RPMI7951 (cell line): Measurements from ENCODE around the gene SCNN1B. TPM values are rescaled to one million over a fixed set of nuclear protein-coding genes. Genes with fewer than 3 reads are reported as not detected.

Source experiments
- DNase-seq: peaks from one replicate; pipeline ENCODE4 v3.0.0-alpha.2; 2012; ENCODE audit warnings: low read depth
- total RNA-seq: library from RNA; depleted of rRNA; stranded (reverse); fragments of >200 nt; shearing (Covaris generic); gene quantifications from 2 replicates; pipeline ENCODE4 v1.2.3, GENCODE V29; 2014

Gene SCNN1B
- total RNA-seq, 1 experiment from 2014 or later, result not detected

DNA sequence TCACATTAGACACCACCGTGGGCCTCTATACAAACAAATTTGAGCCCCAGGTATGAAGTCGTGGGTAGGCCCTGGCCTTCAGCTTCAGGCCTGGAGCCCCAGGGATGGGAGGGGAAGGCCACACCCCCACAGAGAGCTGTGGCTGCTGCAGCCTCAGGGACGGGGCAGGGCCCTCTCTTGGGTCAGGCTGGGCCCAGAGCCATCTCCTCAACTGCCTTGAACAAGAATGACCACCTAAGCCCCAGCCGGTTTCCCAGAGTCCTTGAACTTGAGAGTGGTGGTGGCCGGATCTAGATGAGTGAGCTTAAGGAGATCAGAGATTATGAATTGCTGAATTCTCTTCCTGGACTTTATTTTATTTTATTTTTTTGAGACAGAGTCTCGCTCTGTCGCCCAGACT lies 18.6 kb downstream of the SCNN1B start:
- DNase-seq, result no peak

DNA sequence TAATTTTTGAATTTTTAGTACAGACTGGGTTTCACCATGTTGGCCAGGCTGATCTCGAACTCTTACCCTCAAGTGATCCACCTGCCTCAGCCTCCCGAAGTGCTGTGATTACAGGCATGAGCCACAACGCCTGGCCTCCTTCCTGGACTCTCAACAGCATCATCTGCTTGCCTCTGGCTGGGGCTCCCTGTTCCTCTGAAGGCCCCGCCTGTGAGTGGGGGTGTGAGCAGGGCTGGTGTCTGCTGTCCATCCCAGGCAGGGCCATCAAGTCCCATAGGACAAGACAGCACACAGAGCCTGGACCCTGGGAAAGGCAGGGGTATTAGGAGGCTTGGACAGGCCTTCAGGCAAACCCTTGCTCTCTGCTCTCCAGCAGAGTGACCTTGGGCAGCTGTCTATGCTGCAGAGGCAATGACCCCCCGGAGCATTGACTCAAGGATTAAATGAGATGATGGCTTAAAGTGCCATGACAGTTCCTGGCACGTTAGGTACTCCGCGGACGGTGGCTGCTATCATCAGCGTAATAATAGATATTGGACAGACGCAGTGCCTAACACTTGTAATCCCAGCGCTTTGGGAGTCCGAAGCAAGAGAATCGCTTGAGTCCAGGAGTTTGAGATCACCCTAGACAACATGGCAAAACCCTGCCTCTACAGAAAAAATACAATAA lies 19.2 kb downstream of the SCNN1B start:
- DNase-seq, result no peak

DNA sequence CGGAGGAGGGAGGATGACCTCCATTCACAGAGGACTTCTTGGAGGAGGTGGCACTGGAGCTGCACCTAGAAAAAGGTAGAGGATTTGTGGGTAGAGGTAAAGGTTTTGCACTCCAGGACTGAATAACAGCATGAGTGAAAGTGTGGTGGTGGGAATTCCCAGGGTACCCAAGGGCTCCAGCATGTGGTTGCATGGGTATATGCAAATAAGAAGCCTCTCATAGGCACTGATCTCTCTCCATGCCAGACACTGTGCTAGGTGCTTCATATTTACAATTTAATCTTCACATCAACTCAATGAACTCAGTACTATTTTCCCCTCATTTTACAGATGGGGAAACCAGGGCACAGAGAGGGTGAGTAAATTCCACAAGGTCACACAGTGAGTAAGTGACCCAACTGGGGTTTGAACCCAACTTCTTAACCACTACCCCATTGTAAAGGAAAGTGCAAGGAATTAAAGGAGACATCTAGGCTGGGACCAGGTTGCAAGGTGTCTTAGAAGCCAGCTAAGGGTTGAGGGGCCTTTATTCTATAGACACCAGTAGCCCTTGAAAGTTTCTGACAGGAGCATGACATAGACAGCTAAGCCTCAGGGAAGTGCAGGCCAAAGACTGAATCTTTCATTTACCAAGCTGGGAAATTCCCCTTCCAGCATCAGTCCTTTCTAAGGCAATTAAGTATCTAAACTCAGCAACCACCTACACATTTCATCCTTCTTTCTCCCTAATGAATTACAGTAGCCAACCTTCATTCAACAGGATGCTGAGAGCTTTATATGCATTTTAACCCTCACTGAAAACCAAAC lies 21.3 kb downstream of the SCNN1B start:
- DNase-seq, result no peak

DNA sequence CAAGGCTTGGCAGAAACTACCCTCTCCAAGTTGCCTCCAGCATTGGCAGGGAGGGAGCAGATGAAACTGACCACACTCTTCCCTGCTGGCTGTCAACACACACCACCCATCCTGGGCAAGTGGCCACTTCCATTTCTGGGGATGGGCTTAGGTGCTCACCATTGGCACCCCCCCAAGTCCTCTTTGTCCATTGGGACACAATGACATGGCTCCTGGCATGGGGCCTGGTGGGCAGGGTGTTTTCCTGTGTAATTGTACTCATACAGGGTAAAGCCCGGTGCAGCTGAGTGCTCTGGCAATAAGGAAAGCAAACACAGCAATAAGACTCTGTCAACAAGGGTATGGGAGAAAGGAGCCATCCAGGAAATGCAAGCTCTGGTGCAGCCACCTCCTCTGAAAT lies 22.6 kb downstream of the SCNN1B start:
- peak; percentile 22 for DNase-seq

DNA sequence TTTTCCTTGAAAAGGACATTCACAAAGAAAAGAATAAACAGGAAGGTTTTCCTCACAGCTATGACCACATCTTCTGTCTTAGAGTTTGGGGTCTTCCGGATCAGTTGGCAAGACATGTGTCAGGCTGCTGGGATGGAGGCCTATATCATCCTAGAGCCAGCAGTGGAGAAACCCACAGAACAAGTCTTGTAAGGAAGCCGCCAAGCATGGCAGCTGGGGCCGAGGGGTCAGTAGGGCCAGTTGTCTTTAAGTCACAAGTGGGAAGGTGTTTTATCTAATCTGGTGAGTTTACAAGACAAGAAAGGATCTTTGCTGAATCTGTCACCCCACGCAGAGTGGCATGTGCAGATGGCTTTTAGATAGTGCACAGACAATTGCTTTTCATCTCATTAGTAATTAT lies 25.7 kb downstream of the SCNN1B start:
- DNase-seq, result no peak

DNA sequence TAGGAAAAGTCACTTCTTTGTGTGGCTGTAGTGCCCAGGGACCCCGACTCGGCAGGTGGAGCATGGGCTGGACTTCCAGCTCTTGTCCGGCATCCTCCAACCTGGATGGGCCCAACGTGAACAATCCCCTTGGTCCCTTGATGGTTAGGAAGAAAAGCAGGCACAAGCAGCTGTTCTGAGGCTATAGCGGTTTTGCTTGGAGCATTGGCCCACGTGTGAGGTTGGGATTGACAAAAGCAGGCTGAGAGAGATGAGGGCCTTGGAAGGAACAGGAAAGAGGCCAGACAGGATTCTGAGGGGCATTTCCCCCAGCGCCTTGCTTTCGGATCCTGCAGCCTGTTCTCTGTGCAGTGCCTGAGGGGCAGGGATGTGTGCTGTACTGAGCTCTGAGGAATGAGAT lies 28.1 kb downstream of the SCNN1B start:
- DNase-seq, result no peak

DNA sequence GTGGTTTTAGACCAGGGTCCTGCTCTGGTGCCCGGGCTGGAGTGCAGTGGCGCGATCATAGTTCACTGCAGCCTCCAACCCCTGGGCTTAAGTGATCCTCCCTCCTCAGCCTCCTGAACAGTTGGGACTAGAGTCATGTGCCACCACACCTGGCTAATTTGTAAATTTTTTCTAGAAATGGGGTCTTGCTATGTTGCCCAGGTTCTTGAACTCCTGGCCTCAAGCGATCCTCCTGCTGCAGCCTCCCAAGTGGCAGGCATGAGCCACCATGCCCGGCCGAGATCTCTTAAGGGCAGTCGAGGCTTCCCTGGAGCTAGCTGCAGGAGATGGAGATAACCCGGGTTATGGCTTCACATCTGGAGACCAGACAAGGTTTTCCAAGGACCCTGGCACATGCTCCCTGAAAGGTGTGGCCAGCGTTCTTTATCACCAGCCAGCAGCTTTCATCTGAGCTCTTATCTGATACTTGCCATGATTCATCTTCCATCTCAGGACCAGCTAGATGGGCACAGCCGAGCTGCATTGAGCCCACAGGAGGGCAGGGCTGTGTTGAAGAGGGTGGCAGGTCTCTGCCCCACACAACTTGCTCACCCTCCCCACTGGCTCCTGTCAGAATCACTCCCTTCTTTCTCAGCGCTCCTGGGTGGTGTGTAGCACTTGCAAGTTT lies 28.6 kb downstream of the SCNN1B start:
- DNase-seq, result peak; percentile 16

DNA sequence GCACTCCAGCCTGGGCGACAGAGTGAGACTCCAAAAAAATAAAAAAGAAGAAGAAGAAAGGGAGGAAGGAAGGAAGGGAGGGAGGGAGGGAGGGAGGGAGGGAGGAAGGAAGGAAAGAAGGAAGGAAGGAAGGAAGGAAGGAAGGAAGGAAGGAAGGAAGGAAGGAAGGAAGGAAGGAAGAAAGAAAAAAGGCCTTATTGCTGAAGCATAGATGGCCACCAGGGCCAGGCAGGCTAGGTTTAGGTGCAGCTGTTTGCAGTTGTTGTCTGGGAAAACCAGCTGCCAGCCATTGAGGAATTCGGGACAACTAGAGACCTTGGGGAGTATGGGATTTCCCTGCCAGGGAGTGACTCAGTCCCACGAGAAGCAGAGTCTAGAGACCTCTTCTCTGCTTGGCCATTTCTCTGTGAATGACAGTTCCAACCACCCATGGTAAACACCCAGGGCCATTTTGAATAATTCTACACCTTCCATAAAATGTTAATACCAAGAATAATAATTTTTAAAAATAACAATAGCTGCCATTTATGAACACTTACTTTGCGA lies 31.0 kb downstream of the SCNN1B start:
- DNase-seq, result peak; percentile 35

DNA sequence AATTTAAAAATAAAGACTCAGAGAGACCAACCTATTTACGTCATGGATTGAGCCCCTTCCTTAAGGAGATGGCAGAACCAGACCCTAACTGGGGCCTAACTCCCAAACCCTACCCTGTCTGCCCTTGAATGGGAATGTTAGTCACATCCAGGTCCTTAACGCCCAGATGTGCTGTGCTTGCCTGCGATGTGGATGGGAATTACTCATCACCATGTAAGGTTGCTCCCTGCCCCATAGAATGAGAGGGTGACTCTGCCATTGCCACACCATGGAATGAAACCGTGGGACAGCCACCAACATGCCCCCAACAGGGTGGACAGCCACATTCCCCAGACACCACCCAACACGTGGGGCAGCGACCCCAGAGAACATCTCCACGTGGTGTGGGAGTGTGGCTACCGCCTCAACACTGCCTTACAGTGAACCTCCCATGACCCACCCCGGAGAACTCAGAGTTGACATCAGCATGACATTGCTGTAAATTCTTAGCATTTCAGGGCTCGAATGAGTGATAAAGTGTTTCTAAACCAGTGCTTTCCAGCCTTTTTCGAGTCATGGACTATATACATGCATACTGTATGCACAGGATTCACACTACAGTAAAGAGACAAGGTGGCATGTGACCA lies 31.8 kb downstream of the SCNN1B start:
- peak; percentile 8 for DNase-seq

DNA sequence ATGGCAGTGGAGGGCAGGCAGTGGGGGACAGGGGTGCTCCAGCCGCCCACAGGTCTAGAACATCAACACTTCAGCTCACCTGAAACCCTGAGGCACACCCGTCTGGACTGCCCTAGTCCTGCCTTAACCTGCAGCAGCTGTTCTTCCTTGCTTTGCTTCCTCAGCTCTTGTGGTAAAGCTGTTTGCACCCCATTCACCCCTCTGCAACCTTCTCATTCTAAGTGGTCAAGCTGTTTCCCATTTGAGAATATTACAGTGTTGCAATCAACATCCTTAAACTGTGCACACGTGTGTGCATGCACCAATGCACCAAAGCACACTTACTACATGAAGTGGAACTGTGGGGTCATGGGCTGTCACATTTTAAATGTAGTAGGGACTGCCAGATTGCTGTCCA lies 32.4 kb downstream of the SCNN1B start:
- DNase-seq, result no peak

DNA sequence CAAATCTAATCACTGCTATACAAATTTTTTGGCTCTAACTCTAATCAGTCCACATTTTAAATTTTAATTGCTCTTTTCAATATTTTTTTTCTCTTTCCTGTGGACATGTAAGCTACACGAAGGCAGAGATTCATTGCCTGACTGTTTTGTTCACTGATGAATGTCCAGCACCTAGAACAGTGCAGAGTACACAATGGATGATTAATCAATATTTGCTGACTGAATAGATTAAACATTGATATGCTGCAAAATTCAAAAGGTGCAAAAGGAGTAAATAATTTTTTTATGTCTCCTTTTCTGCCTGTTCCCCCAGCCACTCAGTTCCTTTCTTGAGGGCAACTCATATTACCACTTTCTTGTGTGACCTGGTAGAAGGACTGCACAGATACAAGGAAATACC lies 32.8 kb downstream of the SCNN1B start:
- DNase-seq, result no peak

DNA sequence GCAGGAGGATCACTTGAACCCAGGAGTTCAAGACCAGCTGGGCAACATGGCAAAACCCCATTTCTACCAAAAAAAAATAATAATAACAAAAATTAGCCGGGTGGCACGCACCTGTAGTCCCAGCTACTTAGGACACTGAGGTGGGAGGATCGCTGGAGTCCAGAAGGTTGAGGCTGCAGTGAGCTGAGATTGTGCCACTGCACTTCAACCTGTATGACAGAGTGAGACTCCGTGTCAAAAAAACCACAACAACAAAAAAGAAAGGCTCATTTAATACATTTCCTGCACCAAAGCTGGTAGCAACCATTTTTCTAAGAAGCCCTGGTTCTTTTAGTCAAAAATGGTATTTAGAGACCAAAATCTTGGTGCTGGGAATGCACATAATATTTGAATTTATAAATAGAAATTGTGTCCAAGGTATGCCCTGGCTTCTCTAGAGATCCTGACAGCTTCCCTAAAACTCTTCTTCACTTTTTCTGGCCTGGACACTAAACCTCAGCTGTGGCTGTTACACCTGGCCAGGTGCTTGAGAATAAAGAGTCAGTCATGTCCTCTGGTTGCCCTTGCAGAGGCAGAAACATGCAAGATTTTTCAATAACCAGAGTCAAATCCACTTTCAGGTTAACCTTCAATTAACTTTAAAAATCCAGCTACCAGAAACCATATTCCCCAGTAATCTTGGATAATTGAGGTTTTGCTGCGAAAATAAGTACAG lies 35.9 kb downstream of the SCNN1B start:
- DNase-seq, result no peak

DNA sequence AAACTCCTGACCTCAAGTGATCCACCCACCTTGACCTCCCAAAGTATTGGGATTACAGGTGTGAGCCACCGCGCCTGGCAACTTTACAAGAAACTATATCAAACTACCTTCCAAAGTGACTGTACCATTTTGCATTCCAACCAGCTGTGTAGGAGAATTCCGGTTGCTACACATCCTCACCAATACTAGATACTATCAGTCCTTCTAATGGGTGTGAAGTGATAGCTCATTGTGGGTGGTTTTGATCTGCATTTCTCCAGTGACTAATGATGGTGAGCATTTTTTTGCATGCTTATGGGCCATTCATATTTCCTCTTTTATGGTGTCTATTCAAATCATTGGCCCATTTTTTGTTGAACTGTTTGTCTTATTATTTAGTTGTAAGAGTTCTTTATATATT lies 37.7 kb downstream of the SCNN1B start:
- no peak for DNase-seq

DNA sequence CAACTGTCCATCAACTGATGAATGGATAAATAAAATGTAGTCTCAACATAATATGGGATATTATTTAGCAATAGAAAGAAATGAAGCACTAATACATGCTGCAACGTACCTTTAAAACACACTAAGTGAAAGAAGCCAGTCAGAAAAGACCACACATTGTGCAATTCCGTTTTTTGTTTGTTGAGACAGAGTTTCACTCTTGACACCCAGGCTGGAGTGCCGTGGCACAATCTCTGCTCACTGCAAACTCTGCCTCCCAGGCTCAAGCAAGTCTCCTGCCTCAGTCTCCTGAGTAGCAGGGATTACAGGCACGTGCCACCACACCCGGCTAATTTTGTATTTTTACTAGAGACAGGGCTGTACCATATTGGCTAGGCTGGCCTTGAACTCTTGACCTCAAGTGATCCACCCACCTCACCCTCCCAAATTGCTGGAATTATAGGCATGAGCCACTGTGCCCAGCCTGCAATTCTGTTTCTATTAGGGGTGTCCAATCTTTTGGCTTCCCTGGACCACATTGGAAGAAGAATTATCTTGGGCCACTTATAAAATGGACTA lies 40.1 kb downstream of the SCNN1B start:
- DNase-seq, result no peak

DNA sequence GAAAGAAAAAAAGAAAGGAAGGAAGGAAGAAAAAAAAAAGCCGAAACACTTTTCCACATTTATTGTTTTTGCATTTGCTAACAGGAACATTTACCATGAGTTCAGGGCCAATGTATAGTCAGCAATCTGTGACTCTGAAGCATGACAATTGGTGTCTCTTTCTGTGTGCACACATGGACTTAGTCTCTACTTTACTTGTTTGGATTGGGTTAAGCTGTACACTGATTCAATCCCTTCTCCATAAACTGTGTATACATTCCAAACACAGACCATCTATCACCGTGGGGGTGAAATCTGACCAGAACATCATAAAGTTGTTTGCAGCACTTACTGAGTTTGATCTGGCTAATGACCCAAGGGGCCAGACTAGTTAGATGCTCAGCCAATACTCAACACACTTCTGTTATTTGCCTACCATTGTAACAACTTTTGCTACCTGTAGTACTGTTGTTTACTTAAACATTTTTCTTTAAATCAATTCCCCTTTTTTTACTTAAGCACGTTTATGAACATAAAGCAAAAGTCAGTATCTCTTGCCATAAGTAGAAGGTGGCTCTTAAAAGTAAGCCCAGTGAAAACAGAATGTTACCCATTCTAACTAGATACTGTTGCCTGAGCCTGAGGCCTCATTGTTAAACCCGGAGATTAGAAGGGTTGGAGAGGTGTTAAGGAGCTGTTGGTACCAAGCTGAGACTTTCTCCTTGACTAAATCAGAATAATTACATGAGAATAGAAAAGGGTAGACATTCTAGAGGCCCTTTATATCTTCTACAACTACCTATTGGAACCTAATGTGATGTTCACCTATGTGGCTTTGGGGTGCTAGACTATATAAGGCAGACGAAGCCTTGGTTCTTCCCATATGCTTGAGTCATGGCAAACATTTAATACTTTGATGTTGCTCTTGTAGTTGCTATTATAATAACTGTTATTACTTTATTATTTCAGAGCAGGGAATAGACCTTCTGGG lies 41.8 kb downstream of the SCNN1B start:
- DNase-seq, result no peak

DNA sequence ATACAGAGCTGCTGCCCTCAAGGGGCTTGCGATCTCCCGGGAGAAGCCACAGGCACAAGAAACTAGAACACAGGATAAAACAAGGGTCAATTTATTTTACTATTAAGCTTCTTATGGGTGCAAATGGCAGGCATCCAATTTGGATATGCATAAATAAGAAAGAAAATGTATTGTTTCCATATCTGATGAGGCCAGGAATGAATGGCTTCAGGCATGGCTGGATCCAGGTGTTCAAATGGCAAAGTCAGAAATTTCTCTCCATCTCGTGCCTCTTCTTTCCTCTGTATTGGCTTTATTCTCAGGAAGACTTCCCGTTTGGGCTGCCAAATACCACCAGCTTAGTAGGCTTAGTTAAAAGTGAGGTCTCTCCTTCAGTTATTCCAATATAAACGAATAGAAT lies 43.1 kb downstream of the SCNN1B start:
- DNase-seq, result no peak

DNA sequence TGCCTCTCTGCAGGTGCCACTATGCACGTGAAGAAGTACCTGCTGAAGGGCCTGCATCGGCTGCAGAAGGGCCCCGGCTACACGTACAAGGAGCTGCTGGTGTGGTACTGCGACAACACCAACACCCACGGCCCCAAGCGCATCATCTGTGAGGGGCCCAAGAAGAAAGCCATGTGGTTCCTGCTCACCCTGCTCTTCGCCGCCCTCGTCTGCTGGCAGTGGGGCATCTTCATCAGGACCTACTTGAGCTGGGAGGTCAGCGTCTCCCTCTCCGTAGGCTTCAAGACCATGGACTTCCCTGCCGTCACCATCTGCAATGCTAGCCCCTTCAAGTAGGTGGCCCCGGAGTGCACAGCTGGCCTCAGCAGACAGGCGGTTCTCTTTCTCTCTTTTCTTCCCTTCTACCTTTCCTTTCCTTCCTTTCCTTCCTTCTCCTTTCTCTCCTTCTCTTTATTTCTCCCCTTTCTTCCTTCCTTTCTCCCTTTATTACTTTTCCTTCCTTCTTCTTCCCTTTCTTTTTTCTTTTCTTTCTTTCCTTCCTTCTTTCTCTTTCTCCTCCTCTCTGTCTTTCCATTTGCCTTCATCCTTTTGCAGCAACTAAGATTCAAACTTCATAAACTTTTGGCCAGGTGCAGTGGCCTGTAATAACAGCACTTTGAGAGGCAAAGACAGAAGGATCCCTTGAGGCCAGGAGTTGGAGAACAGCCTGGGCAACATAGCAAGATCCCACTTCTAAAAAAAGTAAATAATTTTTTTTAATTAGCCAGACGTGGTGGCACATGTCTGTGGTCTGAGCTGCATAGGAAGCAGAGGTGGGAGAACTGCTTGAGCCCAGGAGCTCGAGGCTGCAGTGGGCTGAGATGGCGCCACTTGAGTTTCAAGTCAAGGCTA lies 46.7 kb downstream of the SCNN1B start:
- no peak for DNase-seq

DNA sequence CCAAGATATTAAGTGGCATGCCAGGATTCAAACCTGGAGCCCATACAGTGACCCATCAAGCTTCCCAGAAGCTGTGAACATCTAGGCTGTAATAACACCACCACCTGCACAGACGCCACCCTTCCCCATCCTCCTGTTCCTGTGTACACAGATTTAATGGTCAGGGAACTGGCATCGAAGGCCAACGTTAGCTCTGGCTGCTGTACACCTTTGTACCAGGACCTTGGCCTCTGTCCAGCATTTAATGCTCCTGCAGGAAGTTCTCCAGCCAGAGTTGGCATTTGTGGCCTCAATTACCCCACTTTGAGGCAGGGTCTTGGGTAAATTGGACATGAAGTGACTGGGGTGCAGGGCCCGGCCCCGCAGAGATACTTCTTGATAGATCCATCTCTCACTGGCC lies 49.3 kb downstream of the SCNN1B start:
- no peak for DNase-seq

DNA sequence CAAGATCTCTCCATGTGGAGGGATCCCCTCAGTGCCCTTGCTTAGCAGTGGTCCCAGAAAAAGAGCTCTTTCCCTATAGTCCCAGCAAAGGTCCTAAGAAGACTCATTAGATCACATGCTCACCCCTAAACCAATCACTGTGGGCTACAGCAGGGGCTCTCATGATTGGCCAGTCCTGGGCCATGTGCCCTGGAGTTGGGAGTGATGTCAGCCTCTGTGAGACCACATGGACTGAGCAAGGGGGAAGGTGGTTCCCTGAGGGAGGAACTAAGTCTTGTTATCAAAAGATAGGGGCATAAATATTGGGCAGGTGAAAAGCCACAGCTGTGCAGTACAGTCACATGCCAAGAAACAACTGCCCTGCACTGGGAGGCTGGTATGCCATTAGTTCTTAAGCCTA lies 51.3 kb downstream of the SCNN1B start:
- no peak for DNase-seq
